ENCODE data around the gene BCL2L14. TPM values are rescaled to one million over a fixed set of nuclear protein-coding genes. Genes with fewer than 3 reads are reported as not detected.

Gene BCL2L14
- total RNA-seq, 4 donors from 2014 or later, result 27.5 to 81.2 (median 52.5) TPM

DNA sequence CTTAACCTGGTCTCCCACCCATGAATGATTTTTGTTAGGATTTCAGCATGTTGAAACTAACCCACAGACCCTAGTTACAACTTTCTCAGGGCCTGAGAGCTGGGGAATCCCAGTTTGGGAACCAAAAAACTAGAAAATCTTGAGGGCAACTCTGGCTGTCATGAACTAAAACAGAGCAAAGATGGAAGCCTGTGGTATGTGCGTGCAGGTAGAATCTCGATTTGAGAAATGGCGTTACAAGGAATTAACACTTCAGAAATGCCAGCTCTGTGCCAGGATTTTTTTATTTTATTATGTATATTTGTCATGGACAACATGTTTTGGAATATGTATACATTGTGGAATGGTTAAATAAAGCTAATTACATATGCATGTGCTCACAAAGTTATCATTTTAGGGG lies 36.4 kb upstream of the BCL2L14 start:
- no peaks in the 10 kb centered on the region for H3K9me3 ChIP-seq
- no peaks in the 10 kb centered on the region for H3K36me3 ChIP-seq
- TF ChIP-seq EP300 (IDR thresholded peaks at IDR 0.05; ENCODE audit: low read depth), result no peak
- TF ChIP-seq, protein P1, sequence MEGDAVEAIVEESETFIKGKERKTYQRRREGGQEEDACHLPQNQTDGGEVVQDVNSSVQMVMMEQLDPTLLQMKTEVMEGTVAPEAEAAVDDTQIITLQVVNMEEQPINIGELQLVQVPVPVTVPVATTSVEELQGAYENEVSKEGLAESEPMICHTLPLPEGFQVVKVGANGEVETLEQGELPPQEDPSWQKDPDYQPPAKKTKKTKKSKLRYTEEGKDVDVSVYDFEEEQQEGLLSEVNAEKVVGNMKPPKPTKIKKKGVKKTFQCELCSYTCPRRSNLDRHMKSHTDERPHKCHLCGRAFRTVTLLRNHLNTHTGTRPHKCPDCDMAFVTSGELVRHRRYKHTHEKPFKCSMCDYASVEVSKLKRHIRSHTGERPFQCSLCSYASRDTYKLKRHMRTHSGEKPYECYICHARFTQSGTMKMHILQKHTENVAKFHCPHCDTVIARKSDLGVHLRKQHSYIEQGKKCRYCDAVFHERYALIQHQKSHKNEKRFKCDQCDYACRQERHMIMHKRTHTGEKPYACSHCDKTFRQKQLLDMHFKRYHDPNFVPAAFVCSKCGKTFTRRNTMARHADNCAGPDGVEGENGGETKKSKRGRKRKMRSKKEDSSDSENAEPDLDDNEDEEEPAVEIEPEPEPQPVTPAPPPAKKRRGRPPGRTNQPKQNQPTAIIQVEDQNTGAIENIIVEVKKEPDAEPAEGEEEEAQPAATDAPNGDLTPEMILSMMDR (IDR thresholded peaks at IDR 0.05), result no peak
- no peak for TF ChIP-seq POLR2A (IDR thresholded peaks at IDR 0.05)
- TF ChIP-seq POLR2AphosphoS5 (IDR thresholded peaks at IDR 0.05), result no peak
- WGBS, 2 donors (ENCODE audit: low coverage in 1 of 2), result 88 to 95% methylated on average over 3 of the region's 3 CpGs
- H3K27me3 ChIP-seq, result no peaks in the 10 kb centered on the region
- in situ Hi-C loops (cut with MboI; ENCODE audit: low pct_ligation_motif_present in 1 of 4, low pct_unique_long_range_greater_than_20kb in 1 of 4, low sequenced_read_pairs in 3 of 4), result loop anchor here in 3 of 4 donors (5.0 to 10.0 kb wide), 3 partner anchors 390 to 452 kb away; partner anchors contain the start of gene ETV6 (in 1 of the 3)
- H3K4me3 ChIP-seq, result no peak overlapping the region
- intact Hi-C loops (cut with DNase I; ENCODE audit: low total_unique reads), result no loop called here
- H3K27ac ChIP-seq, result no peak overlapping the region
- H3K4me1 ChIP-seq, result peaks cover 0 to 18% (median 15%) of the 10 kb centered on the region in 4 donors
- no peak for DNase-seq

DNA sequence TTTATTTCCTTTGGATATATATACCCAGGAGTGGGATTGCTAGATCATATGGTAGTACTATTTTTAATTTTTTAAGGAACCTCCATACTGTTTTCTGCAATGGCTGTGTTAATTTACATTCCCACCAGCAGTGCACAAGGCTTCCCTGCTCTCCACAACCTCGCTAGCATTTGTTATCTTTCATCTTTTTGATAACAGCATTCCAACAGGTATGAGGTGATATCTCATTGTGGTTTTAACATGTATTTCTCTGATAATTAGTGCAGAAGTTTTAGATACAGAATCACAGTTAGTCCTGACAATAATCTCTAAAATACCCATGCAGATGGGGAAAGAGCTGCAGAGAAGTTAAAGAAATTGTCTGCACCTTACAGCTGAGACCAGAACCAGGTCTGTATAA lies 35.5 kb upstream of the BCL2L14 start:
- Histone ChIP-seq H3K36me3 (no peaks in the 10 kb centered on the region), H3K9me3 (no peaks in the 10 kb centered on the region), H3K4me3 (no peak overlapping the region), H3K27me3 (no peaks in the 10 kb centered on the region), H3K4me1 (peaks cover 0 to 27% (median 18%) of the 10 kb centered on the region in 4 donors), H3K27ac (no peak overlapping the region)
- DNase-seq, result no peak
- in situ Hi-C loops (cut with MboI; ENCODE audit: low pct_ligation_motif_present in 1 of 4, low pct_unique_long_range_greater_than_20kb in 1 of 4, low sequenced_read_pairs in 3 of 4), result loop anchor here in 3 of 4 donors (5.0 to 10.0 kb wide), 3 partner anchors 390 to 453 kb away; partner anchors contain the start of gene ETV6 (in 1 of the 3)
- WGBS, 2 donors (ENCODE audit: low coverage in 1 of 2), result 62 to 81% methylated on average over 1 of the region's 1 CpG
- intact Hi-C loops (cut with DNase I; ENCODE audit: low total_unique reads), result no loop called here
- TF ChIP-seq EP300 (IDR thresholded peaks at IDR 0.05; ENCODE audit: low read depth), result no peak
- TF ChIP-seq, protein P1 (IDR thresholded peaks at IDR 0.05), result no peak
- TF ChIP-seq POLR2A (IDR thresholded peaks at IDR 0.05), result no peak
- TF ChIP-seq POLR2AphosphoS5 (IDR thresholded peaks at IDR 0.05), result no peak

GRCh38 chr12:12036901-12037300 lies 33.8 kb upstream of the BCL2L14 start:
- TF ChIP-seq POLR2AphosphoS5 (IDR thresholded peaks at IDR 0.05) (no peak), EP300 (IDR thresholded peaks at IDR 0.05; ENCODE audit: low read depth) (no peak), POLR2A (IDR thresholded peaks at IDR 0.05) (no peak)
- TF ChIP-seq, protein P1 (IDR thresholded peaks at IDR 0.05), result no peak
- H3K36me3 ChIP-seq, result no peaks in the 10 kb centered on the region
- in situ Hi-C loops (cut with MboI; ENCODE audit: low pct_ligation_motif_present in 1 of 4, low pct_unique_long_range_greater_than_20kb in 1 of 4, low sequenced_read_pairs in 3 of 4), result loop anchor here in 3 of 4 donors (5.0 to 10.0 kb wide), 3 partner anchors 392 to 455 kb away; partner anchors contain the start of gene ETV6 (in 1 of the 3)
- intact Hi-C loops (cut with DNase I; ENCODE audit: low total_unique reads), result no loop called here
- DNase-seq, result no peak
- H3K9me3 ChIP-seq, result no peaks in the 10 kb centered on the region
- no peak overlapping the region for H3K27ac ChIP-seq
- peaks cover 0 to 32% (median 18%) of the 10 kb centered on the region in 4 donors for H3K4me1 ChIP-seq
- no peaks in the 10 kb centered on the region for H3K27me3 ChIP-seq
- H3K4me3 ChIP-seq, result no peak overlapping the region

- intact Hi-C loops (cut with DNase I; ENCODE audit: low total_unique reads), result no loop called here
- peak; percentile 55 for DNase-seq
- Histone ChIP-seq H3K4me3 (no peak overlapping the region), H3K9me3 (no peaks in the 10 kb centered on the region), H3K4me1 (peaks cover 0 to 20% (median 5%) of the 10 kb centered on the region in 4 donors), H3K36me3 (no peaks in the 10 kb centered on the region), H3K27ac (peak overlapping the region; percentile 21 to 59 (median 38)), H3K27me3 (no peaks in the 10 kb centered on the region)
- in situ Hi-C loops (cut with MboI; ENCODE audit: low pct_ligation_motif_present in 1 of 4, low pct_unique_long_range_greater_than_20kb in 1 of 4, low sequenced_read_pairs in 3 of 4), result loop anchor here in 3 of 4 donors (5.0 to 10.0 kb wide), 3 partner anchors 395 to 458 kb away; partner anchors contain the start of gene ETV6 (in 1 of the 3)
- TF ChIP-seq, protein P1 (IDR thresholded peaks at IDR 0.05), result peak in 1 of 5 experiments; percentile 10
- no peak for TF ChIP-seq EP300 (IDR thresholded peaks at IDR 0.05; ENCODE audit: low read depth)
- WGBS, 2 donors (ENCODE audit: low coverage in 1 of 2), result 58 to 60% methylated on average over 6 to 7 of the region's 7 CpGs
Observed at GRCh38 chr12:12039897-12040296, 30.8 kb upstream of the BCL2L14 start.

Data from transverse colon (tissue), 4 donors.